Forelimb muscle (tissue), 1 donor: Measurements from ENCODE around the gene CDCP1. TPM values are rescaled to one million over a fixed set of nuclear protein-coding genes. Genes with fewer than 3 reads are reported as not detected.
"Not testable (repeated sequence)": the region's sequence is repeated elsewhere in the genome, so short reads cannot be mapped to it uniquely, and the experiment has no call there.

Experiments
- DNase-seq: peaks from one replicate; pipeline ENCODE4 v3.0.0-alpha.2; 2013; ENCODE audit warnings: low read depth
- polyA plus RNA-seq: library from polyadenylated mRNA; unstranded; fragments of 120-200 nt; gene quantifications from one replicate; pipeline ENCODE4 v1.2.1, GENCODE V29; 2013; ENCODE audit not compliant: insufficient read length

CDCP1 gene
- polyA plus RNA-seq, 1 donor: 0.34 TPM

GRCh38 chr3:45056608-45057301, 89.4 kb downstream of the CDCP1 start:
- no peak for DNase-seq

GRCh38 chr3:45055411-45056143, 90.6 kb downstream of the CDCP1 start:
- no peak for DNase-seq

- DNase-seq: no peak
Observed at GRCh38 chr3:45055032-45055410, 91.2 kb downstream of the CDCP1 start.

GRCh38 chr3:45054196-45054857, 91.9 kb downstream of the CDCP1 start:
- no peak for DNase-seq

- DNase-seq: not testable (repeated sequence)
Observed at GRCh38 chr3:45053805-45054195, 92.4 kb downstream of the CDCP1 start.

- no peak for DNase-seq
Observed at GRCh38 chr3:45051685-45052084, 94.5 kb downstream of the CDCP1 start.

- DNase-seq: no peak
Observed at GRCh38 chr3:45049807-45050206, 96.4 kb downstream of the CDCP1 start.

GRCh38 chr3:45048244-45048643, 97.9 kb downstream of the CDCP1 start:
- DNase-seq: no peak

- no peak for DNase-seq
Observed at GRCh38 chr3:45043728-45044299, 102.4 kb downstream of the CDCP1 start.

- no peak for DNase-seq
Observed at GRCh38 chr3:45042162-45042561, 104.0 kb downstream of the CDCP1 start.

GRCh38 chr3:45041666-45042065, 104.5 kb downstream of the CDCP1 start:
- no peak for DNase-seq

GRCh38 chr3:45037720-45038455, 108.3 kb downstream of the CDCP1 start:
- DNase-seq: peak; percentile 77

GRCh38 chr3:45035441-45036301, 110.5 kb downstream of the CDCP1 start:
- no peak for DNase-seq

GRCh38 chr3:45034612-45035252, 111.4 kb downstream of the CDCP1 start:
- no peak for DNase-seq

GRCh38 chr3:45033791-45034190, 112.4 kb downstream of the CDCP1 start:
- DNase-seq: no peak

Other genes with a start within 250 kb of the CDCP1 start
- gene ZDHHC3, start 170.2 kb downstream of the CDCP1 start, polyA plus RNA-seq: 40.9 TPM
- 37.7 TPM for gene EXOSC7, start 170.1 kb downstream of the CDCP1 start, polyA plus RNA-seq
- gene CLEC3B, start 120.1 kb downstream of the CDCP1 start, polyA plus RNA-seq: 94.4 TPM
- gene TMEM158, start 79.9 kb upstream of the CDCP1 start, polyA plus RNA-seq: 0.87 TPM
- gene LARS2, start 242.2 kb upstream of the CDCP1 start, polyA plus RNA-seq: 14.6 TPM